Amygdala (tissue), 56 donors: Measurements from ENCODE around the gene ZNF99.
"Not testable (repeated sequence)": the region's sequence is repeated elsewhere in the genome, so short reads cannot be mapped to it uniquely, and the experiment has no call there.

ENCODE experiments used
- DNase-seq, 56 donors: peaks; one replicate each; lab custom pipeline; 2025; lab: John Stamatoyannopoulos, UW

ZNF99 gene

GRCh38 chr19:22783651-22784410 lies at the start of gene ZNF99:
Gene ZNF99, minus strand, starts transcription at chr19:22784151. Its CDS starts 135 bp downstream, at chr19:22784016.
- peak in 51 of 56 donors; percentile 0 to 83 (median 39) for DNase-seq

DNA sequence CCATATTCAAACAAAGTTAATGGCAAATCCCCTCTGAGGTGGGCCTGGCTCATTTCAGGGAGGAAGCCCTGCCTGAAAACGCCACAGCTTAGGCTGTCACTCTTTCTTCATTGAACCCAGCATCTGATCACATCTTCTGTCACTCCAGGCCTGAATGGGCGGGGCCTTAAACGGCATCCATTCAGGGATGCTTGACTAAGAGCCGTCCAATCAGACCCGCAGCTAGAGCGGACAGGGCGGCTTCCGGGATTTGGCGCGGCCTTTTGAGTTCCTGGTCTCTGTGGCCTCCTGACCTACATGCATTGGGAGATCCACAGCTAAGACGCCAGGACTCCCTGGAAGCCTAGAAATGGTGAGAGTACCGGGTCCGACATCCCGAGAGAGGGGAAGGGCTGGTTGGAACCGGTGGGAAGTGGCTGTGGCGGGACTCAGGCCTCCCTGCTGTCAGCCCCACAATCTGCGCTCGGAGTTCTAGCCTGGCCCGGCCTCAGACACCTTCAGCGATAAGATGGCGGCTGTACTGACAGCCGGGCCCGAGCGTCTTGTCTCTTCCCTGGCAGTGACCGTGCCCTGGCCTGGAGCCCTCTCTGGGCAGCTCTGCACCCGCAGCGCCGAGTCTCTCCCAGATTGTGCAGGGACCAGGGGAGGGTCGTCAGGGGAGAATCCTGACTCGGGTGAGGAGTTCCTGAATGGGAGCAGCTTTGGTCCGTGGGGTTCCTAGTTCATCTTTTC lies 48.2 kb upstream of the ZNF99 start, which contains the start of gene ZNF723:
ZNF723 (plus strand) TSS at position 261 of the 732 bp plus-strand sequence; CDS start at position 350, 89 bp downstream.
- DNase-seq = peak in 2 of 56 donors; percentile 0 to 1

GRCh38 chr19:22831211-22831610 lies 47.3 kb upstream of the ZNF99 start:
- no peak for DNase-seq

- no peak for DNase-seq
Measured at GRCh38 chr19:22814124-22814523, 30.2 kb upstream of the ZNF99 start.

- DNase-seq = no peak
Measured at GRCh38 chr19:22807061-22807835, 23.3 kb upstream of the ZNF99 start.

DNA sequence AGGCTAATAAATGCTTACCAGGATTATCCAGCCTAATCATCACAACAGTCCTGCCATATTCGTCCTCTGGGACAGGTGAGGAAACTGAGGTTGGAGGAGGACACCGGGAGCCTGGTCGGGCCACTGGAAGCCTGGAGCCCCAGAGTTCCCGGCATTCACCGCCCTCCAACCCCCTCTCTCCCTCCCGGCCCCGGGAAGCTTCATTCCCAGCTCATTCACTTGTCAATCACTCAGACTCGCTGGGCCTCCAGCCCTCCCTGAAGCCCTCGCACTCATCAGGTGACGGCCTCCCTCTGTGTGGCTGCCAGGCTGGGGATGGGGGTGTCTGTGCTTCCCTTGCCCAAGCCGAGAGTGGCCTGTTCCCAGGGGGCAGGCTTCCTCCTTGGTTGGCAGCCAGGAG lies 22.5 kb upstream of the ZNF99 start:
- no peak for DNase-seq

DNA sequence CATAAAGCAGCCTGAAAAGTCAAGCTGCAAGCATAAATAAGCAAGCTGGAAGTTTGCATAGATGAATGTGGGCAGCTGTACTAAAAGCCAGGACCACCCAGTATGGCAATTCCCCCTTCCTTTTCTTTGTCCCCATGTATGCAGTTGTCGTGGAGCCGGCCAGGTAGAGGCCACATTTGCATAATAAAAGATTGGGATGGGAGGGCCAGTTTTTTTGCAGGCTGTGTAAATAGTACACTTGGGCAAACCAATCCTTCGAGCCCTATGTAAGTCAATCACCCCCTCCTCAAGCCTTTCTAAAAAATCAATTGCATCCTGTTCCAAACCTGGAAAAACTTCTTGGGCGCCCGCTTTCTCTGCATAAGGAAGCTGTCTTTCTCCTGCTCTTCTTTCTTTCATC lies 13.1 kb upstream of the ZNF99 start:
- DNase-seq = no peak

- not testable (repeated sequence) for DNase-seq
Measured at GRCh38 chr19:22792863-22793262, 8.9 kb upstream of the ZNF99 start.

DNA sequence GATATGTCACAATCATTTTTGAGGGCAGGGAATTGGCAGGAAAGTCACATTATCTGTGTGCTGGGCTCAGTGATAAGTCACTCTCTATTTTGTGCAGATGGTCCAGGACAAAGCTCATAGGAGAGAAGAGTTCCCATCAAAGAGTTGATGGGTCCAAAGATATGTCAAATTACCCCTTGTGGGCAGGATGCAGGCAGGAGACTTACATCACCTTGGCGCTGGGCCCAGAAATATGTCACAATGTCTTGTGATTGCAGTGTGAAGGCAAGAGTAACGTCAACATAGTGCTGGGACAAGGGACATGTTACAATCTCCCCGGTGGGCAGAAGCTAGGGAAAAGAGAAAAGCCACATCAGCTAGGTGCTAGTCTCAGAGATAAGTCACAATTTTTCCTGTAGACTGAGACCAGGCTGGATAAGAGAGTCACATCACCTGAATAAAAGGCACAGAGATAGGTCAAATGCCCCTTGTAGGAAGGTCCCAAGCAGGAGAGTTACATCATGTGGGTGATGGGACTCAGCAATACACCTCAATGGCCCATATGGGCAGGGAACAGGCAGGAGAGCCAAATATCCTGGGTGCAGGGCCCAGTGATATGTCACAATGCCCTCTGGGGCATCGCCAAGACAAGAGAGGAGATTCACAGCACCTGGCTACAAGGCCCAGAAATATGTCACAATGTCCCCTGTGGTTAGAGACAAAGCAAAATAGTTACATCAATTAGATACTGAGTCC lies 47.9 kb downstream of the ZNF99 start:
- no peak for DNase-seq

DNA sequence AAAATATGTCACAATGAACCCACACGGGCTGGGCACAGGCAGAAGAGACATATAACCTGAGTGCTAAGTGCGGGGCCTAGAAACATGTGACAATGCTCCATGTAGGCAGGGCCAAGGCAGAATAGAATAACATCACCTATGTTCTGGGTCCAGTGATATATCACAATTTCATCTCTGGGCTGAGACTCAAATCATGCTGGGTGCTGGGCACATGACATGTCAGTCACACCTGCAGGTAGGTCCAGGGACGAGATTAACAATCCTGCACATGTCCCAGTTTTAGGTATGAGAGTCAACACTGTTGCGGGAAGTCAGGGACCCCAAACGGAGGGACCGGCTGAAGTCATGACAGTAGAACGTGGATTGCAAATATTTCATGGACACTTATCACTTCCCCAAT lies 50.3 kb downstream of the ZNF99 start:
- no peak for DNase-seq

- DNase-seq = not testable (repeated sequence)
Measured at GRCh38 chr19:22728214-22728613, 55.7 kb downstream of the ZNF99 start.

GRCh38 chr19:22721533-22721932 lies 62.4 kb downstream of the ZNF99 start:
- DNase-seq = not testable (repeated sequence)

DNA sequence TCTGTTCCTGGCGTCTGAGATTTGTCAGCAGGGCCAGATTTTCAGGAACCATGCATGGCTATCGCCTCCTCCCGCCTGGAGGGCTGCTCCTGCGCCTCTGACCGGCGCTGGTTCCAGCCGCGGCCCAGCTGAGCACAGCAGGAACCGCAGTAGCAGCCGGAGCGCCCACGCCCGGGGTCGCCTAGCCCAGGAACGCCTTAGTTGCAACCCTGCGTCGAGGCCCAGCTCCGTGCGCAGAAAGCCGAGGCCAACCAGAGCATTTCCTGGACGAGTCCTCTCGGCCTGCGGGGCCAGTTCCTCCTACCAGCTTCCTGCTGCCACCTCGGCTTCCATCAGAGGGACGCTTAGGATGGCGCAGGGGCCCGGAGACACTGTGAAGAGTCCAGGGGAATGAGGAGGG lies 75.0 kb downstream of the ZNF99 start:
- no peak for DNase-seq

DNA sequence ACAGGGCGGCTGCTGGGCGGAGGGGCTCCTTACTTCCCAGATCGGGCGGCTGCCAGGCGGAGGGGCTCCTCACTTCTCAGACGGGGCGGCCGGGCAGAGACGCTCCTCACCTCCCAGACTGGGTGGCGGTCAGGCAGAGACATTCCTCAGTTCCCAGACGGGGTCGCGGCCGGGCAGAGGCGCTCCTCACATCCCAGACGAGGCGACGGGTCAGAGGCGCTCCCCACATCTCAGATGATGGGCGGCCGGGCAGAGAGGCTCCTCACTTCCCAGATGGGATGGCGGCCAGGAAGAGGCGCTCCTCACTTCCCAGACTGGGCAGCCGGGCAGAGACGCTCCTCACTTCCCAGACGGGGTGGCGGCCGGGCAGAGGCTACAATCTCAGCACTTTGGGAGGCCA lies 80.9 kb downstream of the ZNF99 start:
- DNase-seq = not testable (repeated sequence)

DNA sequence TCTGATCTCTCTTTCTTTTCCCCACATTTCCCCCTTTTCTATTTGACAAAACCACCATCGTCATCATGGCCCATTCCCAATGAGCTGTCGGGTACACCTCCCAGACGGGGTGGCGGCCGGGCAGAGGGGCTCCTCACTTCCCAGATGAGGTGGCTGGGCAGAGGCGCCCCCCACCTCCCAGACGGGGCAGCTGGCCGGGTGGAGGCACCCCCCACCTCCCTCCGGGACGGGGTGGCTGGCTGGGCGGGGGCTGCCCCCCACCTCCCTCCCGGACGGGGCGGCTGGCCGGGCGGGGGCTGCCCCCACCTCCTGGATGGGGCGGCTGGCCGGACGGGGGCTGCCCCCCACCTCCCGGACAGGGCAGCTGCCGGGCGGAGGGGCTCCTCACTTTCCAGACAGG lies 81.3 kb downstream of the ZNF99 start:
- not testable (repeated sequence) for DNase-seq
